Spinal cord (tissue), 10 donors: Measurements from ENCODE around the gene RPS10. TPM values are rescaled to one million over a fixed set of nuclear protein-coding genes. Genes with fewer than 3 reads are reported as not detected.
A peak's percentile ranks its signal among the peaks of the same experiment; 100 is the strongest.

Experiments
- DNase-seq, 6 donors: peaks; one replicate each; pipeline versions ENCODE4 v3.0.0 to v3.0.0-alpha.2; 2013 to 2015; ENCODE audit warnings: low spot score in 6 of 6, low read depth in 4 of 6
- H3K27ac ChIP-seq: one replicate; pipeline ENCODE4 v1.5.1; 2013; ENCODE audit warnings: low read depth, low read length, control low read depth
- H3K27me3 ChIP-seq: one replicate; pipeline ENCODE4 v1.6.1; 2013; ENCODE audit warnings: low read length; ENCODE audit not compliant: control insufficient read depth, insufficient read depth
- H3K36me3 ChIP-seq: one replicate; pipeline ENCODE4 v1.6.1; 2013; ENCODE audit warnings: low read length; ENCODE audit not compliant: control insufficient read depth, insufficient read depth
- H3K4me1 ChIP-seq: one replicate; pipeline ENCODE4 v1.6.1; 2013; ENCODE audit warnings: low read length; ENCODE audit not compliant: control insufficient read depth, insufficient read depth
- H3K4me3 ChIP-seq: one replicate; pipeline ENCODE4 v1.5.1; 2013; ENCODE audit warnings: low read depth, low read length, control low read depth
- H3K9me3 ChIP-seq: one replicate; pipeline ENCODE4 v1.6.1; 2013; ENCODE audit warnings: low read length; ENCODE audit not compliant: control insufficient read depth, insufficient read depth
- WGBS: methylation state at CpG from one replicate; pipeline ENCODE4 v1.1.5; 2013; ENCODE audit warnings: missing lambda C conversion rate; ENCODE audit not compliant: insufficient coverage; 5-methylcytosine and 5-hydroxymethylcytosine counted together
- polyA plus RNA-seq, 2 donors: library from polyadenylated mRNA; unstranded; fragments of 120-200 nt; gene quantifications; one replicate each; pipeline ENCODE4 v1.2.1, GENCODE V29; 2013; ENCODE audit not compliant: insufficient read length in 2 of 2
- total RNA-seq, 2 donors: library from RNA; depleted of rRNA in 1 of 2; stranded (reverse); fragments of 120-200 nt in 1 of 2; fragments of >200 nt in 1 of 2; gene quantifications; one replicate each; pipeline versions ENCODE4 v1.2.3 to v1.2.4, GENCODE V29; 2013 to 2014
- donor health status: healthy.

The RPS10 gene
- total and polyA plus RNA-seq, 4 donors, result 803 to 2,031 (median 844) TPM

DNA sequence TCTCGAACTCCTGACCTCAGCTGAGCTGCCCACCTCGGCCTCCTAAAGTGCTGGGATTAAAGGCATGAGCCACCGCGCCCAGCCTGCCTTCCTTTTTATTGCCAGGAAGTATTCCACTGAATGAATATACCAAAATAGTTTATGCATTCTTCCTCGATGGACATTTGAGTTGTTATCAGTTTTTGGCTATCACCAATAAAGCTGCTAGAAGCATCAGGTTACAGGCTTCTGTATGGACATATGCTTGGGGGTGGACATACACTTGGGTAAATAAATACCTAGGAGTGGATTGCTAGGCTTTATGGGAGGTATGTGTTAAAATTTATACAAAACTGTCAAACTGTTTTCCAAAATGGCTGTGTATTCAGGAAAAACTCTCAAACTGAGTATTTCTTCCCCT lies 10.0 kb upstream of the RPS10 start:
- Histone ChIP-seq H3K4me3 (no peak overlapping the region), H3K27me3 (no peaks in the 10 kb centered on the region), H3K9me3 (no peaks in the 10 kb centered on the region), H3K27ac (no peak overlapping the region), H3K4me1 (no peaks in the 10 kb centered on the region), H3K36me3 (no peaks in the 10 kb centered on the region)
- DNase-seq, result no peak
- 86% methylated on average over 4 of the region's 5 CpGs for WGBS

DNA sequence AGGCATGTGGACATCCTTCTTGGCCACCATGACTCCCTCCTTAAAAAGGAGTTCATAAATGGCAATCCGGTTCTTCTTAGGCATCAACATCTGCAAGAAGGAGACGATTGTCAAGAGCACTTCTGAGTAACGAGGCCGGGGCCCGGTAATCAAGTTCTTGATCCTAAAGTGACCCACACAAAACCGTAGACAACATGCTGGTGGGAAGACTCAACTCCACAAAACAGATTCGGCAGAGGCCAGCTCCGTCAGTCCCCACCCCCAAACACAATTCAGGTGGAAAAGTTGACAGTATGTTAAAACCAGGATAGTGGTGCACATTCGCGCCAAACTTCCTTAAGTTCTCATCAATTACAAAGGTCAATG lies 754 bp downstream of the RPS10 start:
- H3K27me3 ChIP-seq, result no peaks in the 10 kb centered on the region
- H3K9me3 ChIP-seq, result no peaks in the 10 kb centered on the region
- H3K27ac ChIP-seq, result peak overlapping the region; percentile 88
- peaks cover 12% of the 10 kb centered on the region for H3K4me1 ChIP-seq
- H3K36me3 ChIP-seq, result peaks cover 45% of the 10 kb centered on the region
- peak overlapping the region; percentile 74 for H3K4me3 ChIP-seq
- peak in 1 of 6 donors; percentile 14 for DNase-seq
- WGBS, result 47% methylated on average over 2 of the region's 10 CpGs

GRCh38 chr6:34424200-34425131 lies 1.4 kb downstream of the RPS10 start:
- Histone ChIP-seq H3K27me3 (no peaks in the 10 kb centered on the region), H3K27ac (no peak overlapping the region), H3K4me1 (peaks cover 12% of the 10 kb centered on the region), H3K36me3 (peaks cover 51% of the 10 kb centered on the region), H3K4me3 (peak overlapping the region; percentile 74), H3K9me3 (no peaks in the 10 kb centered on the region)
- WGBS, result 80% methylated on average over 5 of the region's 19 CpGs
- DNase-seq, result no peak

- Histone ChIP-seq H3K4me3 (no peak overlapping the region), H3K4me1 (peaks cover 12% of the 10 kb centered on the region), H3K9me3 (no peaks in the 10 kb centered on the region), H3K27me3 (no peaks in the 10 kb centered on the region), H3K27ac (no peak overlapping the region), H3K36me3 (peaks cover 62% of the 10 kb centered on the region)
- WGBS, result 100% methylated on average over 1 of the region's 5 CpGs
- DNase-seq, result no peak
These were observed 2.6 kb downstream of the RPS10 start for GRCh38 chr6:34423254-34423653.

GRCh38 chr6:34418367-34418766 lies 7.5 kb downstream of the RPS10 start:
- H3K27ac ChIP-seq, result no peak overlapping the region

DNA sequence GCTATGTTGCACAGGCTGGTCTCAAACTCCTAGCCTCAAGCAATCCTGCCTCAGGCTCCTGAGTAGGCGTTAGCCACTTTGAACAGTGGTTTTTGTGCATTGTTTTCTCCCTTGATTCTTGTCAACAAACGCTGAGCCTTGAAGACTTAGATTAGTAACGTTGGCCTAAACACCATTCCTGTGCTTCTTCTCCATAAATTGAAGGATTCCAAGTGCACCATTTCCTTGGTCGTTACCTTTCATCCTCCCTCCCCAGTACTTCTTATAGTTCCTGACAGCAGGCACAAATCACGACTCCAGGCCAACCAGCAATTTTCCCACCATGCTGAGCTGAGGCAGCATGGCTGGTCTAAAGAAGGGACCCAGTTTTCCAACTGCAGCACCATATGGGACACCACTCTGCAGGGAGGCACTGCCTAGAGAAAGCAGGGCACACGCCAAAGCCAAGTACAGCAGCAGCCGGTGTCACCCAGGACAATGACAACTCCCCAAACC lies 8.9 kb downstream of the RPS10 start:
- Histone ChIP-seq H3K4me3 (no peak overlapping the region), H3K27ac (no peak overlapping the region), H3K9me3 (no peaks in the 10 kb centered on the region), H3K4me1 (peaks cover 4% of the 10 kb centered on the region), H3K27me3 (no peaks in the 10 kb centered on the region), H3K36me3 (peaks cover 55% of the 10 kb centered on the region)
- no peak for DNase-seq
- 75% methylated on average over 7 of the region's 7 CpGs for WGBS

More at GRCh38 chr6:34418367-34418766, 7.5 kb downstream of the RPS10 start:
- no peaks in the 10 kb centered on the region for H3K9me3 ChIP-seq
- no peaks in the 10 kb centered on the region for H3K27me3 ChIP-seq
- no peak overlapping the region for H3K4me3 ChIP-seq
- no peak for DNase-seq
- H3K4me1 ChIP-seq, result peaks cover under 1% of the 10 kb centered on the region
- peaks cover 69% of the 10 kb centered on the region for H3K36me3 ChIP-seq
- 96% methylated on average over 5 of the region's 5 CpGs for WGBS

DNA sequence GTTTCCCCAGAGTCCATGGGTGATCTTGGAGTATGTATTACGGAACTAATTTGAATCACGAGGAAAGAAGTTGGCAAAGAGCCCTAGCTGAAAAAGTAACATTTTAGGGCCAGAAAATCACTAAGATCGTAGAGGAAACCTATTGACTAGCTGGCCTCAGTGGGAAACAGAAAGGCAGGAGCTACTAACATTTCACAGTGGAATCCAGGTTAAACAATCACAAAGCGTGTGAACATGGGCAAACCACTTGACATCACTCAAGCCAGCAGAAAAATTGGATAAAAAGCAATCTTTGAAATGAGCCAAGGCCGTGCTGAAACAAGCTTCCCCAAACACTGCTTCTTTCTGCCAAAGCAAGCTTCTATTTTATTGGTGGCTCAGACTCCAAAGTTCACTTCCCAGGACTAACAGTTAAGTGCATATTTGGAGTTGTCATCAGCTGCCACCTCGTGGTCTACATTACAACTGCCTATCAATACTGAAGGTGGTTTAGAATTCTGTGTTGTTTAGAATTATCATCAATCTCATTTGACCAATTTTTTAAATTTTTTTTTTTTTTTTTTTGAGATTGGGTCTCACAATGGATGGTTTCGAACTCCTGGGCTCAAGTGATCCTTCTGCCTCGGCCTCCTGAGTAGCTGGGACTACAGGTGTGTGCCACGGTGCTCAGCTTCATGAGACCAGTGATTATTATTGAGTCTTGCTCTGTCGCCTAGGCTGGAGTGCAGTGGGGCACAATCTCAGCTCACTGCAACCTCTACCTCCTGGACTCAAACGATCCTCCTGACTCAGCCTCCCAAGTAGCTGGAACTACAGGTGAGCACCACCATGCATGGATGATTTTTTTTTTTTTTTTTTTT lies 10.6 kb downstream of the RPS10 start:
- DNase-seq, result peak in 3 of 6 donors; percentile 35 to 86 (median 68)
- Histone ChIP-seq H3K9me3 (no peaks in the 10 kb centered on the region), H3K36me3 (peaks cover 40% of the 10 kb centered on the region), H3K4me1 (peaks cover 4% of the 10 kb centered on the region), H3K27ac (peak overlapping the region; percentile 90), H3K27me3 (no peaks in the 10 kb centered on the region), H3K4me3 (no peak overlapping the region)
- WGBS, result 69% methylated on average over 8 of the region's 11 CpGs

DNA sequence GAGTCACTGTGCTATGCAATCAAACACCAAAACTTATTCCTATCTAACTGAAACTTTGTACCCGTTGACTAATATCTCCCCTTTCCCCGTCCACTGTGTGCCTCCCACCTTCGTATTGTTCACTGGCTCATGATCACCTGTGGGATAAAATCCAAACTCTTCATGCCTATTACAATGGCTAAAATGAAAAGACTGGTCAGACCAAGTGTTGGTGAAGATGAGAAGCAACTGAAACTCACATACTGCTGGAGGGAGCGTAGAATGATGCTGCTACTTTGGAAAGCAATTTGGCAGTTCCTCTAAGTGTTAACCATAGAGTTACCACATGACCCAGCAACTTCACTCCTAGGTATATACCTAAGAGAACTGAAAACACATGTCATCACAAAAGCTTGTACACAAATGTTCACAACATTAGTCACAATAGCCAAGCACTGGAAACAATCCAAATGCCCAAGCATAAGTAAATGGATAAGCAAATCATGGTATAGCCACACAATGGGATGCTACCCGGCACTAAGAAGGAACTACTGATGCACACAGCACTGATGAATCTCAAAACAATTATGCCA lies 13.1 kb downstream of the RPS10 start:
- WGBS, result 100% methylated on average over 3 of the region's 5 CpGs
- no peak for DNase-seq
- Histone ChIP-seq H3K4me1 (peaks cover 4% of the 10 kb centered on the region), H3K4me3 (no peak overlapping the region), H3K36me3 (peaks cover 18% of the 10 kb centered on the region), H3K27ac (peak overlapping the region; percentile 84), H3K27me3 (no peaks in the 10 kb centered on the region), H3K9me3 (no peaks in the 10 kb centered on the region)

- H3K4me3 ChIP-seq, result no peak overlapping the region
- H3K27ac ChIP-seq, result peak overlapping the region; percentile 84
- DNase-seq, result peak in 3 of 6 donors; percentile 39 to 80 (median 79)
- H3K9me3 ChIP-seq, result no peaks in the 10 kb centered on the region
- WGBS, result 16% methylated on average over 5 of the region's 5 CpGs
- H3K27me3 ChIP-seq, result no peaks in the 10 kb centered on the region
- H3K36me3 ChIP-seq, result peaks cover 13% of the 10 kb centered on the region
- H3K4me1 ChIP-seq, result peaks cover 4% of the 10 kb centered on the region
These were observed 13.9 kb downstream of the RPS10 start for GRCh38 chr6:34412016-34412415.
